HG02588 (cell line): ENCODE data around the gene KRT24.

Source experiments
- ATAC-seq: cut with Tn5 transposase; IDR thresholded peaks from one replicate; pipeline ENCODE4 v1.9.1; 2021; ENCODE audit warnings: mild to moderate bottlenecking, moderate library complexity; ENCODE audit not compliant: unreplicated experiment

Gene KRT24

DNA sequence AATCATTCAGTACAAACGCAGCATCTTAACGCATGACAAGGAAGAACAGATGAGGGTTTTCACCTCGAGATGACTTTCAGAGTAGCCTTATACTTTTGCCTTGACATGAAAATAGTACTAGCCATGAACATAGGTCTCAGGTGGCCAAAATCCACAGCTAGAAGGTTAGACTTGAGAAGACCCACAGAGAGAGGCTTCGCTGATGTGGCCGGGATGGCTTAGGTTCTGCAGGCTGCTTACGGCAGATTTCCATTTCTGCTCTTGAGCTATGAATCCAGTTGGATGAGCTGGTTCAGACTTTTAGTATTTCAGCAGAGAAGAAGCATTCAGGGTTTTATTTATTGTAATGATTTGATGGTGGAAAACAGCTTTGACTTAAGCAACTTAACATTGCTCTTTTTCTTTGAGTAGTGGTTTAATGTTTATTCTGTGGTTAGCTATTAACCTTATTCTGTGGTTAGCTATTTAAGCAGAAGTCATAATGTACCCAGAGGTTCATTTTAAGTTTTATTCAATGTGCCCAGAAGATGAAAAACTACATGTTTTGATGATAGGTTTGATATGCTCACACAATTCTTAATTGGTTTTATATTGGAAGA lies 7.6 kb downstream of the KRT24 start:
- ATAC-seq, result no peak

- ATAC-seq, result no peak
Observed at GRCh38 chr17:40694584-40694983, 9.0 kb downstream of the KRT24 start.

DNA sequence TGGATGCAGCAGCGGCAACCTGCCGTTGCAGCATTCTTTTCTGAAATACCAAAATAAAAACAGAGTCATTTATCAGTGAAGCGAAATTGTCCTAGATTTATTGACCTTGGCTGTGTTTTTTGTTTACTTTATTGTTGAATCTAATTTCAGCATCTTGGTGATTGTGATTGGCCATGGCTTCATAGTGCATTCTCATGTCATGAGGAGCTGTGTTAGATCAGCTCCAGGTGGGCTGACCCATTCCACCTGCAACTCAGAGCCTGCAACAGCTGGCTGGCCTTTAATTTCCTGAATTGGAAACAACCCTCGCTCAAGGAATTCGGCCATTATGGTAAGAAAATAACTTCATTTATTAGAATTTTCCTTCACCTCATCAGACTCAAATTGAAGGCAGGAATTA lies 16.4 kb downstream of the KRT24 start:
- no peak for ATAC-seq

DNA sequence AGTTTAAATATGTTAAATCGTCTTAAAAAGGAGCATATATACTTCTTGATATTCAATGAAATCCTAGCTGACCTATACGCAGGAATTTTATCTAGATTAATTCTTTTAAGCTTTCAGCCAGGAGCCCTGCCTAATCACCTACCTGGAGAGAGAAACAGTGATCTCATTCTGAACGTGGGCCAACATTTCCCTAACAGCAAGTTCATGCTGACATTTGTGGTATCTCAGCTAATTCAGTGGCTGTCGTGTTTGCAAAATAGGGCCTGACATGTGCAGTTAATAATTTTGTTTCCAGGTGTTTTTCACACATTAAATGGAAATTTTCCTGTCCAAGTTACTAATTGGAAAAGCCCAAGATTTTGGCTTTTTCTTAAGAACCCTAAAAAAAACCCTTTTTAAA lies 17.4 kb downstream of the KRT24 start:
- ATAC-seq, result no peak

- ATAC-seq, result no peak
Observed at GRCh38 chr17:40680998-40681397, 22.6 kb downstream of the KRT24 start.

- ATAC-seq, result no peak
Observed at GRCh38 chr17:40679523-40679907, 24.0 kb downstream of the KRT24 start.

DNA sequence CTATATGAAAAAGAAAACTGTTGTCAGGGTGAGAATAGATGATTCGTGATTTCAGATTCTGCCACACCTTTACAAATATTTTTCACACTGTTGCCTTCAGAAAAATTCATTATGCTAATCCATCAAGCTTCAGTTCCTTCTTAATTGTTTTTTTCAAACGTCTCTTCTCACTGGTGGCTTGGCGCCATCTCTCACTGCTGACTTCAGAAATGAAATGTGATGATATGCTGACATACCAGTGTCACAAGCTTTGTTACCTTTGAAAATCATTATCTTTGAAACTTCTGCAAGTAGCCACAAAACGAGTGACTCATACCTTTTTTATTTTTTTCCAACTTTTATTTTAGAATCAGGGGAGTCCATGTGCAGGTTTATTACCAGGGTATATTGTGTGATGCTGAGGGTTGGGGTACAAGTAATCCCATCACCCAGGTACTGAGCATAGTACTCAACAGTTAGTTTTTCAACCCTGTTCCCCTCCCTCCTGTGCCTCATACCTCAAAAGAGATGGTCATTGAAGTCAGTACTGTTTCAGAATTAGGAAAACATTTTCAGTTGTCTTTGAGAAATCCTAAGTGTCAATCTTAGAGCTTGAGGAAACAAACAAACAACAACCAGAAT lies 24.5 kb downstream of the KRT24 start:
- no peak for ATAC-seq

- no peak for ATAC-seq
Observed at GRCh38 chr17:40675905-40676304, 27.6 kb downstream of the KRT24 start.

GRCh38 chr17:40672654-40673053 lies 30.9 kb downstream of the KRT24 start:
- ATAC-seq, result no peak

DNA sequence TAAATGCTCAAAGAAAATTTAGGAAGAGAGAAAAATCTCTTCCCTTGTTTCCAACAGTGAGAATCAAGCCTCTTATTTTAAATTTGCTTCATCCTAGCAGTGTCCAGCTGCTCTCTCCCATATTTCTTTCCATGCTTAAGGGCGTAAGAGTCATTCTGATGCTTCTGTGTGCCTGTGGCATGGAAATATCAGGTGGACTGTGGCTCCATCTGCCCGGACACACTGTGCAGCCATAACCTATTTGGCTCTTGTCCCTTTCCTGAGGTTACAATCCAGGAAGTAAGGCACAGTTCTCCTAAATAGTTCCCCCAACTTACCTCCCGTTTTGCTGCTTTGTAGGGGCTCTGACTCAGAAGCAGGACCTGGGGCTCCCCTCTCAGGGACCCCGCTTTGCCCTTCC lies 32.3 kb downstream of the KRT24 start:
- ATAC-seq, result no peak

DNA sequence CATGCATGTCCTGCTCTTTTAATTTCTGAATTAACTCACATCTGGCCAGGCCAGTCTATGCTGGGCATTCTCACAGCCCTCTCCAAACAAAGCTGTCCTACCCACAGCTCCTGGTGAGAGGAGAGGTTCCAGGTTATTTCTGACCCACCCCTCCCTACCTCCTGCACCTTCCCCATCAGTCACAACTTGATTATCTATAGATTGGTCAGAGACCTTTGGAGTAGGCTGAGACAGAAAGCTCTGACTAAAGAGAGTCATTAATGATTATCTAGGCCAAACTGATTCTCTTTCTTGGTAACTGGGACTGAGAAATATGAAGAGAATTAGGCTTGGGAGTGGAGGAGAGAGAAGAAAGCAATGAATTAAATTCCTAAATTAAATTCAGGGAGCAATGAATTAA lies 37.2 kb downstream of the KRT24 start:
- no peak for ATAC-seq

DNA sequence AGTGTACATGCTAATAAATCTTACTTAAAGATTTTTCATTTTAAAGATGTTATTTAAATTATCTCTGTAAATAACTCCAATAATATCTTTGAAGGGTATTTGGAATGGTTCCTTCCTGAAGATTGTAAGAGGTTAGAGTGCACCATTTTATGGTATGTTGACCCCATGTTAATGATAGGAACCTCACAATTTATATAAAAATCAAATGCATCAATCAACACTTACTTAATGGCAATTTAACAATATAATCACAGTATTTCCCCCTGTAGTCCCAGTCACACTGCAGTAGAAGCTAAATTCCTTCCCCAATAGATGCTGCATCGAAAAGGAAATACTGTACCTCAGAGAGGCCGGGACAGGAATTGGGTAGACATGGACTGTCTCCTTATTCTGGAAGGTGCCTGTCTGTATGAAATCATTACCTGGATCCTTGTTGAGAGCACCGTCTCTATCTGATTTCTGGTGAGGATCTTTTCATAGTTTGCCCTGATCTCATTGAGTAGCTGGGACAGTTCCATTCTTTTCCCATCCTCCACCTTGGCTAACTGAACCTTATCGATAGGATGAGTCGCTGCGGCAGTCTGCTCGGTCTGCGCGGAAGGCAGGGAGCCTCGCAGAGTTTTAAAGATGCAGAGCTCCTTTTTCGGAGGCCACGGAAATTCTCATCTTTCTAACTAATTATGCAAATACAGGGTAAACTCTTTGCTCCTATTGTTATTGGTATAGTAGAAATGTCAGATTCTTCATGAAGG lies 38.8 kb downstream of the KRT24 start, which contains the start of gene KRT222:
Gene KRT222 (minus strand): TSS at position 596 of the 752 bp plus-strand sequence. CDS start 78 bp downstream, at position 518.
- no peak for ATAC-seq

DNA sequence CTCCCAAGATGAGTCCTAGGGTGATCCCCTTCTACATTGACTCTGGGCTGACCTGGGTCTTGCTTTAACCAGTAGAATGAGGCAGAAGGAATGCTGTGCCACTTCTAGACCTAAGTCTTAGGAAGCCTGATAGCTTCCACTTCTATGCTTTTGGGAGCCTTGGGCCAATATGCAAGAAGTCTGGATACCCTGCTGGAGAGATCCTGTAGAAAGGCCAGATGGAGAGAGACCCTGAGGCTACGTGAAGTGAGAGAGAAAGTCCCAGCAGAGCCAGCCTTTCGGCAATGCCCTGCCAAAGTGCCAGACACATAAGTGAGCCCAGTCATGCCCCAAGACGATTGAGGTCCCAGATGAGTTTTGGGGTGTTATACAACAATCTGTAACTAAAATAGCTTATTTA lies 40.3 kb downstream of the KRT24 start:
- ATAC-seq, result no peak

DNA sequence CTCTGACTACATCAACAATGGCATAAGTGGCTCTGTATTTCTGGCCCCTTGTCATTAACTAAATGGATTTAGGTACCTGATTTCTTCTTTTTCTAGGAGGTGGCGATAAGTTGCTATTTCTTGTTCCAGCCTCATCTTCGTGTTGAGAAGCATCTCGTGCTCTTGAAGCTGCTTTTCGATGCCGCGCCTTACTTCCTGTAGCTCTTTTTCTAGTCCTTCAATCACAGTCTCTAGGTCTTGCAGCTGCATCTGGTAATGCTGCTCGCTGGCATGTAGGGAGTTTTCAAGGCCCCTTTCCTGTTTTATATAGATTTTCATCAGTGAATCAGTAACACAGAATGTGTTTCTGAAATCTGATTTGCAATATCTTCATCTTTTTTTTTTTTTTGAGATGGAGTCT lies 43.6 kb downstream of the KRT24 start:
- ATAC-seq, result no peak

DNA sequence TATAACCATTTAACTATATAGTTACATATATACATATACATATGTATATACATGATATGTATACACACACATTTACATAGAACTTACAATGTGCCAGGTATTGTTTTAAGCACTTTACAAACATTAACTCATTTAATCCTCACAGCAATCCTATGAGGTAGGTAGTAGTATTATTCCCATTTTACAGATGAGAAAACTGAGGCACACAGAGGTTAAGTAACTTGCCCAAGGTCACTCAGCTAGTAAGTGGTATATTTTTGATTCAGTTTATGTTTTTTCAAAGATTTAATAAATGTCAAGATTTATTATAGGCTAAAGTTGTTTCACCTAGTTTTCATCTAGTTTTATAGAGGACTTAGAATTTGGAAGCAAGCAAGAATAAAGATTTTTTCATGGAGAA lies 45.2 kb downstream of the KRT24 start:
- no peak for ATAC-seq

- no peak for ATAC-seq
Observed at GRCh38 chr17:40651939-40652338, 51.6 kb downstream of the KRT24 start.

DNA sequence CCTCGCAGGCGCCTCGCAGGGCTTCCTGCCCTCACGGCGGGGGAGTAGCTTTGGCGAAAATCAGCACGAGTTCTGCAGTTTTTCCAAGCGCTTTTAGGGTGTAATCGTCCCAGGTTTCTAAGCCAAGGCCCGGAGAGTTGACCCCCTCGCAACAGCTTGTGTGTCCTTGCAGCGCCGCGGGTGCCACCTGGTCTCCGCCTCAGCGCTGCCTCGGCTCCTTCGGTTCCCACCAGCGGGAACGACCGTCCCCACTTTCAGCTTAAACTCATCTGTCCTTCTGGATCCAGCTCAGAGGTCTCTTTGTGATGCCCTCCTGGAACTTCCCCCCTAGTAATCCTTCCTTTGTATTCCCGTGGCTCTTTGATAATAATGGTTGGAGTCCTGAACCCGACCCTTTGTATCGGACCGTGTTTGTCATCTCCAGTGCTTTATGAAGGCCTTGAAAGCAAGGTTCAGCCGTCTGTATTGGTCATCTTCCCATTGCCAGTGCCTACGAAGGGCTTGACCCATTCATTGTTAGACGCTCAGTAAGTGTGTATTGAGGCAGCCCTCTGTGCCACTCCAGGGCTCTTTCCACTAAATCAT lies 55.1 kb downstream of the KRT24 start:
- no peak for ATAC-seq
